Neutrophil (primary cell): Measurements from ENCODE around the gene CCDC9.

Experiments used
- H3K27ac ChIP-seq: fragments of 200-600 bp; sonication (generic); 2 replicates; pipeline ENCODE4 v1.5.1; 2016; ENCODE audit warnings: mild to moderate bottlenecking, moderate library complexity
- H3K27me3 ChIP-seq: fragments of 200-600 bp; sonication (generic); 2 replicates; pipeline ENCODE4 v1.6.0; 2016; ENCODE audit warnings: mild to moderate bottlenecking
- H3K36me3 ChIP-seq: fragments of 200-600 bp; sonication (generic); 2 replicates; pipeline ENCODE4 v1.5.1; 2017
- H3K4me1 ChIP-seq, 2 experiments: fragments of 200-600 bp in 1 of 2; sonication (generic) in 1 of 2; 1 replicate in 1 of 2; 2 replicates in 1 of 2; pipeline versions ENCODE4 v1.5.1 to v1.6.1; 2013 to 2016; ENCODE audit warnings: low read depth in 1 of 2, low read length in 1 of 2, mild to moderate bottlenecking in 1 of 2, moderate library complexity in 1 of 2; ENCODE audit not compliant: control insufficient read depth in 1 of 2, insufficient read depth in 1 of 2
- H3K4me3 ChIP-seq, 2 experiments: fragments of 200-600 bp in 1 of 2; sonication (generic) in 1 of 2; 1 replicate in 1 of 2; 2 replicates in 1 of 2; pipeline ENCODE4 v1.5.1; 2013 to 2016; ENCODE audit warnings: low read depth in 1 of 2, low read length in 1 of 2, mild to moderate bottlenecking in 1 of 2, moderate library complexity in 1 of 2
- H3K9me3 ChIP-seq: fragments of 200-600 bp; sonication (generic); 2 replicates; pipeline ENCODE4 v1.5.1; 2016
- TF ChIP-seq, protein P1 (sequence below): fragments of 200-600 bp; sonication (generic); IDR thresholded peaks from 2 replicates; pipeline ENCODE4 v1.5.1; 2016; ENCODE audit warnings: antibody characterized with exemption

Gene CCDC9

DNA sequence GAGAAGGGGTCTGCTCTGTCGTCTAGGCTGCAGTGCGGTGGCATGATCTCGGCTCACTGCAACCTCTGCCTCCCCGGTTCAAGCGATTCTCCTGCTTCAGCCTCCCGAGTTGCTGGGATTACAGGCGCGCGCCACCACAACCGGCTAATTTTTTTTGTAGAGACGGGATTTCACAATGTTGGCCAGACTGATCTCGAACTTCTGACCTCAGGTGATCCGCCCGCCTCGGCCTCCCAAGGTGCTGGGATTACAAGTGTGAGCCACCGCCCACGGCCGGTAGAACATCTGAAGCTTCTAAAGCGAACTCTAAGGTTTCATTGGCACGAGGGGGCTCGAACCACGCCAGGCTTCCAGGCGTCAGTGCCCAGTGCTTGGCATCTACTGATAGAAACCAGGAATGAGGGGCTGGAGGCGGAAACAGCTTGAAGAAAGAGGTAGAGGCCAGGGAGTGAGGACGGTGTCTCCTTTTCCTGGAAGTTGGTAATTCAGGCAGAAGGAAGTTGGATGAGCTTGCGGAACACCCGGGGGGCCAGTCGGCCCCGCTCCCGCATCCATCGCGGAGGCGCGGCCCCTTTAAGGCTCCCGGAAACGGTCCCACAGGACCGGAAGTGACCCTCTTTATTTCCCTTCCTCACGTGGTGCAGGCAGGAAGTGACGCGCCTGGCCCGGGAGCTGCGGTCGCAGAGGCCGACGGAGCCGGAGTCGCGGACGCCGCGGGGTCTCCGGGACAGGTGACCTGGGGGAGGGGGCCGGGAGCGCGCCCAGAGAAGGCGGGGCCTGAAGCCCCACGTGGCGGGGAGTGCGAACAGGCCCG, at the start of gene CCDC9:
Gene CCDC9 (plus strand): TSS at position 647 of the 814 bp plus-strand sequence. CDS start 1,876 bp downstream, outside the sequence.
- H3K9me3 ChIP-seq: no peaks in the 10 kb centered on the region
- peaks cover 14 to 27% of the 10 kb centered on the region in 2 experiments for H3K4me1 ChIP-seq
- TF ChIP-seq, protein P1, sequence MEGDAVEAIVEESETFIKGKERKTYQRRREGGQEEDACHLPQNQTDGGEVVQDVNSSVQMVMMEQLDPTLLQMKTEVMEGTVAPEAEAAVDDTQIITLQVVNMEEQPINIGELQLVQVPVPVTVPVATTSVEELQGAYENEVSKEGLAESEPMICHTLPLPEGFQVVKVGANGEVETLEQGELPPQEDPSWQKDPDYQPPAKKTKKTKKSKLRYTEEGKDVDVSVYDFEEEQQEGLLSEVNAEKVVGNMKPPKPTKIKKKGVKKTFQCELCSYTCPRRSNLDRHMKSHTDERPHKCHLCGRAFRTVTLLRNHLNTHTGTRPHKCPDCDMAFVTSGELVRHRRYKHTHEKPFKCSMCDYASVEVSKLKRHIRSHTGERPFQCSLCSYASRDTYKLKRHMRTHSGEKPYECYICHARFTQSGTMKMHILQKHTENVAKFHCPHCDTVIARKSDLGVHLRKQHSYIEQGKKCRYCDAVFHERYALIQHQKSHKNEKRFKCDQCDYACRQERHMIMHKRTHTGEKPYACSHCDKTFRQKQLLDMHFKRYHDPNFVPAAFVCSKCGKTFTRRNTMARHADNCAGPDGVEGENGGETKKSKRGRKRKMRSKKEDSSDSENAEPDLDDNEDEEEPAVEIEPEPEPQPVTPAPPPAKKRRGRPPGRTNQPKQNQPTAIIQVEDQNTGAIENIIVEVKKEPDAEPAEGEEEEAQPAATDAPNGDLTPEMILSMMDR: peak; percentile 19
- H3K4me3 ChIP-seq: peak within 1 kb of the TSS; percentile 67 to 71
- H3K36me3 ChIP-seq: peaks cover 29% of the 10 kb centered on the region
- peak within 1 kb of the TSS; percentile 89 for H3K27ac ChIP-seq
- H3K27me3 ChIP-seq: peaks cover under 1% of the 10 kb centered on the region

DNA sequence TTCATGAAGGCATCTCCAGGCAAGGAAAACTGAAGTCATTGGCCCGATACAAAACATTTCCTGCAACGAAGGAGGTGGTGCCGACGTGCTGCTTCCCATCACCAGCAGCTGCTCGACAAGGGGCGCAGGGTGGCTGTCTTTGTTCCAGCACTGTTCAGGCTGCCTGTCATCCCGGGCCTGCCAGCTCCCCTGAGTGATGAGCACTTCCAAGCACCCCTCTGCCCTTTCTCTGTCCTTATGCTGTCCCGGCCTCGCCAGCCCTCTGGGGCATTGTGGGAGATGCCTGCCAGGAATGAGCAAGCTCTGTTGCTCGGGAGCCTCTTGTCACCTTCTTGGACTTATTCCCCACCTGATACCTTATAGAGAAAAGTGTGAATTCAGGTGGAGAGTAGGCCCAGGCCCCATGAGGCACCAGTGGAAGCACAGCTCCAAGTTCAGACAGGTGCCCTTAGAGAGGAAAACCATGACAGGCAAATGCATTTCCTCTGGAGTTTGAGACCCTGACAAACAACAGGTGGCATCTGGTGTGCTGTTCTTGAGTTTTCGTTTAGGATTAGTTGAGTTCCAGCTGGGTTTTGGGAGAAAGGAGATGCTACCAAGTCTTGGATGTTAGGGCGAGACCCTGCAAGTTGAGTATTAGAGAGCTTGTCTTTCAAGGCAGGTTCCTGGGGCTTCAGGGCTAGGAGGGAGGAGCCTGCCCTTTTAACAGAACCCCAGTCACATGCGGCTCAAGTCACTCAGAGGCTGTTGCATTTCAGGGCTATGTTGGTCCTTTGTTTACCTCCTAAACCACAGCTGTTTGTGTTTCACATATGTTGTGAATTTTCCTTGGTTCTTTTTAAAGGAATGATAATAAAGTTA, 46.8 kb upstream of the CCDC9 start:
- H3K4me3 ChIP-seq: no peak overlapping the region
- peaks cover 33% of the 10 kb centered on the region for H3K36me3 ChIP-seq
- TF ChIP-seq, protein P1: no peak
- H3K9me3 ChIP-seq: no peaks in the 10 kb centered on the region
- no peak overlapping the region for H3K27ac ChIP-seq
- H3K27me3 ChIP-seq: no peaks in the 10 kb centered on the region
- H3K4me1 ChIP-seq: peaks cover 9 to 10% of the 10 kb centered on the region in 2 experiments

DNA sequence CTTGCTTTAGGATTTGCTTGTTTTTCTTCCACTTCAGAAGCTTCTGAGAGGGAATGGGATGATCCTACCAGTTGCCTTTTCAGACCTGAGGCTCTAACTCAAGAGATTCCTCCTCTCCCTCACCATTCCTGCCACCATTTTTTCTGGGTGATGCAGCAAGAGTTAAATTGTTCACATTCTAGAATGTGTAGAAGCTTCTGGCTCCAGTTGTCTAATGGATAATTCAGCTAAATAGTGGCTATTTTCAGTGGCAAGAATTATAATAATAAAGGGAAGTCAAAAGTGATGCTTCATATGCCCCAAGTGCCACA, 46.2 kb upstream of the CCDC9 start:
- Histone ChIP-seq H3K9me3 (no peaks in the 10 kb centered on the region), H3K27me3 (no peaks in the 10 kb centered on the region), H3K27ac (peak overlapping the region; percentile 46), H3K4me3 (no peak overlapping the region), H3K4me1 (peaks cover 9 to 10% of the 10 kb centered on the region in 2 experiments), H3K36me3 (peaks cover 29% of the 10 kb centered on the region)
- TF ChIP-seq, protein P1: no peak

DNA sequence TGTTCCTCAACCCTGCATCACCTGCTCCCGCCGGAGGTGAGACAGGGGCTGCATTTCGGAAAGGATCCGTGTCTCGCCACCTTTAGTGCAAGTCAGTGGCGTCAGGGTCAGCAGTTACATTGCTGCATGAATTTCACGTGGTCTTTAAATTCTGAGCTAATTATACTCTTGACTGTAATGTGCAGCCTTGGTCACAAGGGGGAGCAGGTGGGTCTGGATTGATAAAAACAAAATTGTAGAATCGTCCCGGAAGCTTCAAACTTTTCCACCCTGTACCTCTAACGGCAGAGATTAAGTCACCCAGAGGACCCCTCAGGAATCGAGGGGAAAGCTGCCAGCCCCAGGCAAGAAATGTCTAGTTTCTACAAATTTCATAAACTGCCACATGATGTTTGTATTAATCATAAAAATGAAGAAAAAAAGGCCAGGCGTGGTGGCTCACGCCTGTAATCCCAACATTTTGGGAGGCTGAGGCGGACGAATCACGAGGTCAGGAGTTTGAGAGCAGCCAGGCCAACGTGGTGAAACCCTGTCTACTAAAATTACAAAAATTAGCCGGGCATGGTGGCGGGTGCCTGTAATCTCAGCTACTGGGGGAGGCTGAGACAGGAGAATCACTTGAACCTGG, 45.5 kb upstream of the CCDC9 start:
- H3K27me3 ChIP-seq: no peaks in the 10 kb centered on the region
- TF ChIP-seq, protein P1: peak; percentile 96
- H3K4me1 ChIP-seq: peaks cover 9 to 10% of the 10 kb centered on the region in 2 experiments
- peak overlapping the region in 1 of 2 experiments; percentile 44 for H3K4me3 ChIP-seq
- no peaks in the 10 kb centered on the region for H3K9me3 ChIP-seq
- peak overlapping the region; percentile 46 for H3K27ac ChIP-seq
- peaks cover 23% of the 10 kb centered on the region for H3K36me3 ChIP-seq

DNA sequence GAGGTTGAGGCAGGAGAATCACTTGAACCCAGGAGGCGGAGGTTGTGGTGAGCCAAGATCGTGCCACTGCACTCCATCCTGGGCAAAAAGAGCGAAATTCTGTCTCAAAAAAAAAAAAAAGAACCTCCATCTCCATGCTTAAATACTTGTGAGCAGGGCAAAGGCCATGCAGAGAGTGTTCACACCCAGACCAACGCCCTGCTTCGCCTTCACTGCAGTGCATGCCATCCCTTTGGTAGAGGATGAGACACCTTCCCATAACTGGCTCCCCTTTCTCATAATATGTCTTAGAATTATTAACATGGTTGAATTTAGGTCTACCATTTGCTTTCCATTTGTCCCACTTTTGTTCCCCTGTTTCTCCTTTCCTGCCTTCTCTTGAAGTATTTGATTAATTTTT, 40.7 kb upstream of the CCDC9 start:
- no peaks in the 10 kb centered on the region for H3K9me3 ChIP-seq
- no peaks in the 10 kb centered on the region for H3K36me3 ChIP-seq
- TF ChIP-seq, protein P1: no peak
- no peaks in the 10 kb centered on the region for H3K27me3 ChIP-seq
- peaks cover 7 to 8% of the 10 kb centered on the region in 2 experiments for H3K4me1 ChIP-seq
- no peak overlapping the region for H3K4me3 ChIP-seq
- no peak overlapping the region for H3K27ac ChIP-seq
